WTC11 (cell line): Measurements from ENCODE around the gene KIAA1958. TPM values are rescaled to one million over a fixed set of nuclear protein-coding genes. Genes with fewer than 3 reads are reported as not detected.

Experiments used
- ATAC-seq: fragments of 200-7000 bp; cut with Tn5 transposase; 2 replicates; pipeline ENCODE4 v1.10.0; 2021; ENCODE audit warnings: mild to moderate bottlenecking, moderate library complexity
- CTCF ChIA-PET: fragments of 300-600 bp; sonication (Branson Sonifier 250); formaldehyde crosslinking; loops from one replicate; lab custom pipeline; 2021; ENCODE audit warnings: antibody characterized with exemption; lab: Charles Lee
- POLR2A ChIA-PET: fragments of 350-600 bp; sonication (Branson Sonifier 250); formaldehyde crosslinking; loops from one replicate; lab custom pipeline; 2021; ENCODE audit warnings: antibody characterized with exemption; lab: Charles Lee
- DNase-seq: peaks from one replicate; pipeline ENCODE4 v3.0.0; 2021; ENCODE audit warnings: low spot score
- H3K27ac Mint-ChIP-seq: 2 replicates; pipeline ENCODE4 v1.8.0; 2021; ENCODE audit warnings: mixed read lengths
- H3K27me3 Mint-ChIP-seq: 2 replicates; pipeline ENCODE4 v1.8.0; 2021; ENCODE audit warnings: low read depth, mild to moderate bottlenecking, moderate library complexity, mixed read lengths
- H3K36me3 Mint-ChIP-seq: 2 replicates; pipeline ENCODE4 v1.8.0; 2021; ENCODE audit warnings: mixed read lengths
- H3K4me1 Mint-ChIP-seq: 2 replicates; pipeline ENCODE4 v1.8.0; 2022; ENCODE audit warnings: mixed read lengths
- H3K4me3 Mint-ChIP-seq: 2 replicates; pipeline ENCODE4 v1.8.0; 2021; ENCODE audit warnings: mild to moderate bottlenecking, moderate library complexity, mixed read lengths
- H3K9me3 Mint-ChIP-seq: 2 replicates; pipeline ENCODE4 v1.8.0; 2021; ENCODE audit warnings: mixed read lengths
- ATF1 ChIP-seq: sonication (generic); formaldehyde crosslinking; IDR thresholded peaks from 2 replicates; pipeline ENCODE4 v1.8.1; 2023; ENCODE audit warnings: mild to moderate bottlenecking, moderate library complexity, missing genetic modification reagents
- CBFB ChIP-seq: sonication (generic); formaldehyde crosslinking; IDR thresholded peaks from 2 replicates; pipeline ENCODE4 v1.8.1; 2022; ENCODE audit warnings: mild to moderate bottlenecking, low read depth, missing genetic modification reagents
- E2F4 ChIP-seq: sonication (generic); formaldehyde crosslinking; IDR thresholded peaks from 2 replicates; pipeline ENCODE4 v1.8.1; 2022; ENCODE audit warnings: low read depth, mild to moderate bottlenecking, moderate library complexity, missing genetic modification reagents, borderline replicate concordance
- ELF4 ChIP-seq: sonication (generic); formaldehyde crosslinking; IDR thresholded peaks from 2 replicates; pipeline ENCODE4 v1.8.1; 2022; ENCODE audit warnings: low read depth, mild to moderate bottlenecking, moderate library complexity, missing genetic modification reagents
- EMX1 ChIP-seq: fragments of 250-450 bp; sonication (Bioruptor Pico); IDR thresholded peaks from 2 replicates; pipeline ENCODE4 v1.8.0; 2021; ENCODE audit warnings: mild to moderate bottlenecking
- ETV6 ChIP-seq: sonication (generic); formaldehyde crosslinking; IDR thresholded peaks from 2 replicates; pipeline ENCODE4 v1.8.1; 2022; ENCODE audit warnings: mild to moderate bottlenecking, missing genetic modification reagents
- GABPB1 ChIP-seq: sonication (generic); formaldehyde crosslinking; IDR thresholded peaks from 2 replicates; pipeline ENCODE4 v1.8.1; 2023; ENCODE audit warnings: mild to moderate bottlenecking, missing genetic modification reagents
- GRHL2 ChIP-seq: fragments of 250-450 bp; sonication (Bioruptor Pico); IDR thresholded peaks from 2 replicates; pipeline ENCODE4 v1.8.0; 2022; ENCODE audit warnings: mild to moderate bottlenecking, moderate library complexity; ENCODE audit not compliant: insufficient replicate concordance, severe bottlenecking
- HMGA2 ChIP-seq: fragments of 250-450 bp; sonication (Bioruptor Pico); IDR thresholded peaks from 2 replicates; pipeline ENCODE4 v1.4.0; 2021; ENCODE audit warnings: mild to moderate bottlenecking, moderate library complexity
- MLX ChIP-seq: sonication (generic); formaldehyde crosslinking; IDR thresholded peaks from 2 replicates; pipeline ENCODE4 v1.8.1; 2023; ENCODE audit warnings: mild to moderate bottlenecking, missing genetic modification reagents, moderate library complexity
- MYBL2 ChIP-seq: sonication (generic); formaldehyde crosslinking; IDR thresholded peaks from 2 replicates; pipeline ENCODE4 v1.8.1; 2023; ENCODE audit warnings: mild to moderate bottlenecking, moderate library complexity, missing genetic modification reagents
- NFE2L1 ChIP-seq: sonication (generic); formaldehyde crosslinking; IDR thresholded peaks from 2 replicates; pipeline ENCODE4 v1.8.1; 2023; ENCODE audit warnings: missing genetic modification reagents
- NFYB ChIP-seq: sonication (generic); formaldehyde crosslinking; conservative IDR thresholded peaks from 2 replicates; pipeline ENCODE4 v1.8.0; 2022; ENCODE audit warnings: low read depth, missing genetic modification reagents
- NR1H2 ChIP-seq: sonication (generic); formaldehyde crosslinking; IDR thresholded peaks from 2 replicates; pipeline ENCODE4 v1.9.0; 2021; ENCODE audit warnings: mild to moderate bottlenecking, moderate library complexity, missing genetic modification reagents
- NR2C2 ChIP-seq: sonication (generic); formaldehyde crosslinking; IDR thresholded peaks from 2 replicates; pipeline ENCODE4 v1.8.0; 2022; ENCODE audit warnings: mild to moderate bottlenecking, missing genetic modification reagents
- PRRX2 ChIP-seq: fragments of 250-450 bp; sonication (Bioruptor Pico); IDR thresholded peaks from 2 replicates; pipeline ENCODE4 v1.8.0; 2021; ENCODE audit warnings: mild to moderate bottlenecking
- RORB ChIP-seq: fragments of 250-450 bp; sonication (Bioruptor Pico); IDR thresholded peaks from 2 replicates; pipeline ENCODE4 v1.9.0; 2021; ENCODE audit warnings: mild to moderate bottlenecking
- SOX15 ChIP-seq: fragments of 250-450 bp; sonication (Bioruptor Pico); IDR thresholded peaks from 2 replicates; pipeline ENCODE4 v1.9.0; 2021; ENCODE audit warnings: mild to moderate bottlenecking
- TP53 ChIP-seq: sonication (generic); formaldehyde crosslinking; IDR thresholded peaks from 2 replicates; pipeline ENCODE4 v1.8.1; 2023; ENCODE audit warnings: mild to moderate bottlenecking, missing genetic modification reagents
- ZBTB21 ChIP-seq: sonication (generic); formaldehyde crosslinking; IDR thresholded peaks from 2 replicates; pipeline ENCODE4 v1.8.1; 2023; ENCODE audit warnings: mild to moderate bottlenecking, missing genetic modification reagents, borderline replicate concordance
- ZNF138 ChIP-seq: sonication (generic); formaldehyde crosslinking; conservative IDR thresholded peaks from 2 replicates; pipeline ENCODE4 v1.8.1; 2022; ENCODE audit warnings: mild to moderate bottlenecking, moderate library complexity, missing genetic modification reagents
- ZNF219 ChIP-seq: sonication (generic); formaldehyde crosslinking; IDR thresholded peaks from 2 replicates; pipeline ENCODE4 v1.8.0; 2023; ENCODE audit warnings: missing genetic modification reagents, mild to moderate bottlenecking, borderline replicate concordance
- ZNF263 ChIP-seq: sonication (generic); formaldehyde crosslinking; IDR thresholded peaks from 2 replicates; pipeline ENCODE4 v1.8.1; 2022; ENCODE audit warnings: low read depth, mild to moderate bottlenecking, moderate library complexity, missing genetic modification reagents
- ZNF317 ChIP-seq: sonication (generic); formaldehyde crosslinking; IDR thresholded peaks from 2 replicates; pipeline ENCODE4 v1.8.1; 2023; ENCODE audit warnings: low read depth, mild to moderate bottlenecking, moderate library complexity, missing genetic modification reagents, borderline replicate concordance
- ZNF416 ChIP-seq: fragments of 250-450 bp; sonication (Bioruptor Pico); IDR thresholded peaks from 2 replicates; pipeline ENCODE4 v1.9.0; 2021; ENCODE audit warnings: mild to moderate bottlenecking, inconsistent platforms
- ZNF532 ChIP-seq: fragments of 250-450 bp; sonication (Bioruptor Pico); IDR thresholded peaks from 2 replicates; pipeline ENCODE4 v1.9.0; 2021; ENCODE audit warnings: mild to moderate bottlenecking, borderline replicate concordance
- ZNF671 ChIP-seq: fragments of 250-450 bp; sonication (Bioruptor Pico); IDR thresholded peaks from 2 replicates; pipeline ENCODE4 v1.8.0; 2021; ENCODE audit warnings: mild to moderate bottlenecking
- total RNA-seq: library from RNA; stranded (reverse); gene quantifications from 3 replicates; pipeline ENCODE4 v1.2.3, GENCODE V29; 2021
- TF ChIP-seq, protein P1 (sequence below): sonication (generic); formaldehyde crosslinking; IDR thresholded peaks from 2 replicates; pipeline ENCODE4 v1.8.0; 2022; ENCODE audit warnings: mild to moderate bottlenecking, missing genetic modification reagents
- TF ChIP-seq, protein P2 (sequence below): sonication (generic); formaldehyde crosslinking; IDR thresholded peaks from 2 replicates; pipeline ENCODE4 v1.8.1; 2023; ENCODE audit warnings: mild to moderate bottlenecking, missing genetic modification reagents, moderate library complexity

Gene KIAA1958
- total RNA-seq, 1 experiment from 2014 or later = 41.0 TPM

GRCh38 chr9:112620388-112620787 is 133.8 kb downstream of the KIAA1958 start:
- peaks cover 42% of the 10 kb centered on the region for H3K4me1 Mint-ChIP-seq
- ATAC-seq = no peak
- DNase-seq = no peak
- CTCF ChIA-PET = no interaction called here
- no peak overlapping the region for H3K4me3 Mint-ChIP-seq
- no peak overlapping the region for H3K27ac Mint-ChIP-seq
- no peaks in the 10 kb centered on the region for H3K9me3 Mint-ChIP-seq
- H3K36me3 Mint-ChIP-seq = no peaks in the 10 kb centered on the region
- POLR2A ChIA-PET = interaction anchor here (0.7 kb wide), 1 partner anchor 24 kb away, joined by 4 read pairs; no protein-coding TSS in a partner anchor
- TF ChIP-seq ZNF219 (no peak), PRRX2 (no peak), NFE2L1 (CRISPR knock-in tag) (no peak), ZNF317 (no peak), ZNF416 (no peak), EMX1 (CRISPR knock-in tag) (no peak), ZNF532 (CRISPR knock-in tag) (no peak), ELF4 (CRISPR knock-in tag) (no peak), GRHL2 (CRISPR knock-in tag) (no peak), ZNF263 (no peak), E2F4 (CRISPR knock-in tag) (no peak), SOX15 (CRISPR knock-in tag) (no peak), NFYB (CRISPR knock-in tag) (no peak), MLX (CRISPR knock-in tag) (no peak)
- no peaks in the 10 kb centered on the region for H3K27me3 Mint-ChIP-seq

DNA sequence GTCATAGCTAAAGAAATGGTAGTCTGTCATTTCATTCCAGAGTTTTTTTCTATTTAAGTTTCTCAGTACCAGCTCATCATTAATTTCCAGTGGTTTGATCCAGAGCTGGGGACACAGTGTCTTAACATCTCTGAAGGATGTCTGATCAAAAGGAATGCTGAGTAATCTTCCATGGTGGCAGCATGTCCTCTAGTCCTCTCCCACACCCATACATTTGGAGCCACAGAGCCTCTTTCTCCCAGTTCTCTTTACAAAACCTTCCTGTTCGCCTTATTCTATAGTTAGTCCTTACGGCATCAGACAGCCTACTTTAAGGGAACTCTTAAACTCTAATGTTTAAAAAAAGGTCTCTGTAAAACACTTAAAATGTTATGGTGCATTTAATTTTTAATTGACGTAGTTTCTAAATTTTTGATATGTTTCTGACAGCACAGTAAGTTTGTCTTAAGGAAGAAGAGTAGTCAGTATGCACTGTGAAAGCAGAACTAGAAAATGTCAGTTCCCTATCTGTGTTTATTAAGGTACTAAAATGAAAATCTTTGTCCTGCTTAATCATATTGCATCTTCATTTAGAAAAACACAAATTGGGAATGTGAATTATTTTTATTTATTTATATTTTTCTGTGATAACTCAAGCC is 134.5 kb downstream of the KIAA1958 start:
- DNase-seq = no peak
- Mint-ChIP-seq H3K27ac (0 out of 2 replicates have a peak overlapping the region, but pooled peaks have one; percentile 19), H3K36me3 (no peaks in the 10 kb centered on the region), H3K4me3 (no peak overlapping the region), H3K27me3 (no peaks in the 10 kb centered on the region), H3K9me3 (no peaks in the 10 kb centered on the region), H3K4me1 (peaks cover 41% of the 10 kb centered on the region)
- TF ChIP-seq CBFB (CRISPR knock-in tag) (no peak), TP53 (CRISPR knock-in tag) (no peak), ZNF671 (CRISPR knock-in tag) (no peak), ZNF138 (CRISPR knock-in tag) (no peak), ATF1 (no peak), MYBL2 (no peak), GRHL2 (CRISPR knock-in tag) (no peak), ZBTB21 (CRISPR knock-in tag) (no peak), HMGA2 (CRISPR knock-in tag) (no peak), GABPB1 (CRISPR knock-in tag) (no peak), RORB (CRISPR knock-in tag) (no peak), NR1H2 (no peak), ETV6 (CRISPR knock-in tag) (no peak), MLX (CRISPR knock-in tag) (no peak), NR2C2 (CRISPR knock-in tag) (no peak)
- TF ChIP-seq, protein P1, sequence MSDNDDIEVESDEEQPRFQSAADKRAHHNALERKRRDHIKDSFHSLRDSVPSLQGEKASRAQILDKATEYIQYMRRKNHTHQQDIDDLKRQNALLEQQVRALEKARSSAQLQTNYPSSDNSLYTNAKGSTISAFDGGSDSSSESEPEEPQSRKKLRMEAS (CRISPR knock-in tag) = no peak
- TF ChIP-seq, protein P2, sequence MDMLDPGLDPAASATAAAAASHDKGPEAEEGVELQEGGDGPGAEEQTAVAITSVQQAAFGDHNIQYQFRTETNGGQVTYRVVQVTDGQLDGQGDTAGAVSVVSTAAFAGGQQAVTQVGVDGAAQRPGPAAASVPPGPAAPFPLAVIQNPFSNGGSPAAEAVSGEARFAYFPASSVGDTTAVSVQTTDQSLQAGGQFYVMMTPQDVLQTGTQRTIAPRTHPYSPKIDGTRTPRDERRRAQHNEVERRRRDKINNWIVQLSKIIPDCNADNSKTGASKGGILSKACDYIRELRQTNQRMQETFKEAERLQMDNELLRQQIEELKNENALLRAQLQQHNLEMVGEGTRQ (CRISPR knock-in tag) = no peak
- ATAC-seq = no peak
- CTCF ChIA-PET = no interaction called here
- POLR2A ChIA-PET = no interaction called here
